Lower lobe of right lung (tissue), 2 donors: ENCODE measurements around the gene PPIA. TPM values are rescaled to one million over a fixed set of nuclear protein-coding genes. Genes with fewer than 3 reads are reported as not detected.

Experiments
- ATAC-seq, 2 donors: fragments of 200-7000 bp; cut with Tn5 transposase; one replicate each; pipeline ENCODE4 v1.9.1; 2020 to 2022; ENCODE audit warnings: mild to moderate bottlenecking in 2 of 2, moderate library complexity in 2 of 2
- DNase-seq: peaks from one replicate; pipeline ENCODE4 v3.0.0-alpha.2; 2020
- H3K27ac ChIP-seq: fragments of 200-600 bp; one replicate; pipeline ENCODE4 v1.8.0; 2022
- H3K27me3 ChIP-seq: fragments of 200-600 bp; one replicate; pipeline ENCODE4 v1.8.0; 2022; ENCODE audit warnings: low read depth
- H3K36me3 ChIP-seq: fragments of 200-600 bp; one replicate; pipeline ENCODE4 v1.8.0; 2022; ENCODE audit warnings: mild to moderate bottlenecking
- H3K4me1 ChIP-seq: fragments of 200-600 bp; one replicate; pipeline ENCODE4 v1.8.0; 2022
- H3K4me3 ChIP-seq: fragments of 200-600 bp; one replicate; pipeline ENCODE4 v1.8.0; 2022; ENCODE audit warnings: mild to moderate bottlenecking
- H3K9me3 ChIP-seq: fragments of 200-600 bp; one replicate; pipeline ENCODE4 v1.8.0; 2022
- intact Hi-C: fragments of 100-400 bp; cut with DNase I; formaldehyde crosslinking; loops from one replicate; pipeline ENCODE4 v1.11.0; 2022
- total RNA-seq: library from RNA; stranded (reverse); fragmentation: NEBNext Ultra II Directional; extraction: Animal tissue kit (Norgen Biotek cat#: 25700); gene quantifications from one replicate; pipeline ENCODE4 v1.2.1, GENCODE V29; 2021
- TF ChIP-seq, protein P1 (sequence below): fragments of 200-600 bp; IDR thresholded peaks from one replicate; pipeline ENCODE4 v1.8.0; 2022; ENCODE audit warnings: antibody characterized with exemption, mild to moderate bottlenecking
- donor health status: DM: no; HTN: yes; CAD: no; lungs with severe emphysema.

Gene PPIA
- total RNA-seq, 1 donor from 2014 or later, result 964 TPM

DNA sequence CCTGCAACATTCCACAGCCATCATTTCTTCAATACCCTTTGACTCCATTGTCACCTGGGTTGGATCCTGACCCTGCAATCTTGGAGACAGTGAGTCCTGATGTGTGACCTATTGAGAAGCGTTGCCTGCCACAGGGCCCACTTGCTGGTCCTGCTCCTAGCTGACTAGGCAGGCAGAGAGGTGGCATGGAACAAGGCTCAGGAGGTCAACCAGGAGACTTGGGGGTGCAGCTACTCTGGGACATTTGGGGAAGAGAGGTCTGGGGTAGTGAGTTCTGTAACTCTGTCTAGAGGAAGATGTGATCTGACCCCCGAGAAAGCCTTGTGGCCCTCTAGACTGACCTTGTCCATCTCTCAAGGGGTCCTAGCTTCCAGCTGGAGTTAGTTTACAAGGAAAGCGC, 46.1 kb upstream of the PPIA start:
- Histone ChIP-seq H3K27me3 (no peaks in the 10 kb centered on the region), H3K4me3 (peak overlapping the region; percentile 94), H3K4me1 (peaks cover 53% of the 10 kb centered on the region), H3K36me3 (no peaks in the 10 kb centered on the region), H3K27ac (no peak overlapping the region), H3K9me3 (no peaks in the 10 kb centered on the region)
- TF ChIP-seq, protein P1, sequence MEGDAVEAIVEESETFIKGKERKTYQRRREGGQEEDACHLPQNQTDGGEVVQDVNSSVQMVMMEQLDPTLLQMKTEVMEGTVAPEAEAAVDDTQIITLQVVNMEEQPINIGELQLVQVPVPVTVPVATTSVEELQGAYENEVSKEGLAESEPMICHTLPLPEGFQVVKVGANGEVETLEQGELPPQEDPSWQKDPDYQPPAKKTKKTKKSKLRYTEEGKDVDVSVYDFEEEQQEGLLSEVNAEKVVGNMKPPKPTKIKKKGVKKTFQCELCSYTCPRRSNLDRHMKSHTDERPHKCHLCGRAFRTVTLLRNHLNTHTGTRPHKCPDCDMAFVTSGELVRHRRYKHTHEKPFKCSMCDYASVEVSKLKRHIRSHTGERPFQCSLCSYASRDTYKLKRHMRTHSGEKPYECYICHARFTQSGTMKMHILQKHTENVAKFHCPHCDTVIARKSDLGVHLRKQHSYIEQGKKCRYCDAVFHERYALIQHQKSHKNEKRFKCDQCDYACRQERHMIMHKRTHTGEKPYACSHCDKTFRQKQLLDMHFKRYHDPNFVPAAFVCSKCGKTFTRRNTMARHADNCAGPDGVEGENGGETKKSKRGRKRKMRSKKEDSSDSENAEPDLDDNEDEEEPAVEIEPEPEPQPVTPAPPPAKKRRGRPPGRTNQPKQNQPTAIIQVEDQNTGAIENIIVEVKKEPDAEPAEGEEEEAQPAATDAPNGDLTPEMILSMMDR, result no peak
- ATAC-seq, result no peak
- no peak for DNase-seq
- intact Hi-C loops, result no loop called here

DNA sequence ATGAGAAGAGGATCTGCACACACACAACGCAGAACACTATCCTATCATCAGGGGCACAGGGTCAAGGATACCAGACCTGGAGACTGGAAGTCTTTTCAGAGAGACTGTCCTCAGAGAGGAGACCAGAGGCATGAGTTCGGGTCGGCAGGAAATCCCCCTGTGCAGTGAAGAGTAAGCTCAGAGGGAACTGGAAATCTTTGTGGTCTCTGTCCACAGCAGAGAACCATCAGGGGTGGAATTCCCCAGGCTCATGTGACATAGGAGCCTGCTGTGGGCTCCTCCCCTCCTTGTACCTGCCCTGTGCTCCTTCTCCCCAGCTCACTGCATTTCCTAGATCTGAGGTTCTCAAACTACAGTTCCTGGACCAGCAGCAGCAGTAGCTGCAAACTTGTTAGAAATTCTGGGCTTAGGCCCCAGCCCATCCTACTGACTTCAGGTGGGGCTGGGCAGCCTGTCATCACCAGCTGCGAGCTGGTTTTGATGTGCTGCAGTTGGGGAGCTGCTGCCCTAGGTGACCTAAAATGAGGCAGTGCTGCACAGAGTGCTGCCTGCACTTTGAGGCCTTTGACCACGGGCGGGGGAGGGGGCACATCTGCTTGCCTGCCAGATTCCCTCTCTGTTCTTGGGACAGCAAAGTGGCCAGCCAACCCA, 45.4 kb upstream of the PPIA start:
- no peak overlapping the region for H3K27ac ChIP-seq

DNA sequence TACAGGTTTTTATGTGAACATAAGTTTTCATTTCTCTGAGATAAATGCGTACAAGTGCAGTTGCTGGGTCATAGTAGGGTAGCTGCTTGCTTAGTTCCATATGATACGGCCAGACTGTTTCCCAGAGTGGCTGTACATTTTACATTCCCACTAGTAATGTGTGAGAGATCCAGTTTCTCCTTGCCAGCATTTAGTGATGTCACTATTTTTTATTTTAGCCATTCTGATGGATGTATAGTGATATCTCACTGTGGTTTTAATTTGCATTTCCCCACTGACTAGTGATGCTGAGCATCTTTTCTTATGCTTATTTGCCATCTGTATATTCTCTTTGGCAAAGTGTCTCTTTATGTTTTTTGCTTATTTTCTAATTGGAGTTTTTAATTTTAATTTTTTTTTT, 43.7 kb upstream of the PPIA start:
- Histone ChIP-seq H3K9me3 (no peaks in the 10 kb centered on the region), H3K27ac (no peak overlapping the region), H3K27me3 (no peaks in the 10 kb centered on the region), H3K36me3 (peaks cover 17% of the 10 kb centered on the region), H3K4me1 (peaks cover 71% of the 10 kb centered on the region), H3K4me3 (no peak overlapping the region)
- TF ChIP-seq, protein P1, result no peak
- ATAC-seq (no peak), DNase-seq (no peak)
- intact Hi-C loops, result no loop called here

More for the DNA sequence above, 45.4 kb upstream of the PPIA start:
- intact Hi-C loops, result no loop called here
- no peaks in the 10 kb centered on the region for H3K36me3 ChIP-seq
- no peak for ATAC-seq
- TF ChIP-seq, protein P1, result no peak
- H3K4me1 ChIP-seq, result peaks cover 59% of the 10 kb centered on the region
- peak overlapping the region; percentile 94 for H3K4me3 ChIP-seq
- H3K9me3 ChIP-seq, result no peaks in the 10 kb centered on the region
- no peak for DNase-seq
- no peaks in the 10 kb centered on the region for H3K27me3 ChIP-seq

DNA sequence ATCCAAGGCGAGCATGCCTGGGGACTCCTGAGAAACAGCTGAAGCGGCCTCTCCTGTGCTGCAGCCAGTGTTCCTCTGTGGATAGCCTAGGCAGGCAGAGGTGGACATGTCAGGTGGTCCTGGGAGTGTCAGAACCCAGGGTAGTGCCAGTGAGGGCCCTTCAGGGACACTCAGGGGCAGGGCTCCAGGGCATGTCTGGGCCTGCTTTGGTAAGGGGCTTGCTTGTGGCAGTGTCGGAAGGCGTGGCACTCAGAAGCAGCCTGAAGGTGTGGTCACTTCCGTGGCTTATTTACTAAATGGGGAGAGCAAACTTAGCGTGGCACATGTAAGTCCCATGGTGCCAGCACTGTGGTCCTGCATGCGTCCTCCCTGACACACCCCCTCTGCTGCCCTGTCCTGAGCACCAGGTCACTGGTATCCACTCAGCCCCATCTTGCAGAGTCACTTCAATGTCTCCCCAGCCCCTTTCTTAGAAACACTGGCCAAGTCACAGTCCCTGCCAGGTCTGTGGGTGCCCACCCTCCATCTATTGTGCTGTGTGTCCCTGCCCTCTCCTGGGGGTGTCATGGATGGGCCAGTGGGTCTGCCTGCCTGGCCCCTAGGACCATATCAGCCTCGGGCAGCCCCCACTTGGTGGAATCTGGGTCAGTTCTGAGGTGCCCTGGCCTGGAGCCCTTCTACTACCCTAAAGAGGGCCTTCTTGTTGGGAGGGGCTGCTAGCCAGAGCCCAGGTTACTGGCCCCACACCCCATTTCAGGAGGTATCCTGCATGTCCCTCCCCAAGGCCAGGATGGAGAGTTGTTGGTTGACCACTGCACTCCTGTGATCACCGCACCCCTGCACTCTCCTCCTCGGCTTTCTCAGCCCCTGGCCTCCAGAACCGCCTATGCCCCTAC, 41.4 kb upstream of the PPIA start:
- Histone ChIP-seq H3K4me1 (peaks cover 58% of the 10 kb centered on the region), H3K9me3 (no peaks in the 10 kb centered on the region), H3K36me3 (peaks cover 40% of the 10 kb centered on the region), H3K27me3 (no peaks in the 10 kb centered on the region), H3K4me3 (no peak overlapping the region), H3K27ac (peak overlapping the region; percentile 60)
- TF ChIP-seq, protein P1, result no peak
- intact Hi-C loops, result no loop called here
- ATAC-seq, result peak; percentile 18 to 24
- no peak for DNase-seq

DNA sequence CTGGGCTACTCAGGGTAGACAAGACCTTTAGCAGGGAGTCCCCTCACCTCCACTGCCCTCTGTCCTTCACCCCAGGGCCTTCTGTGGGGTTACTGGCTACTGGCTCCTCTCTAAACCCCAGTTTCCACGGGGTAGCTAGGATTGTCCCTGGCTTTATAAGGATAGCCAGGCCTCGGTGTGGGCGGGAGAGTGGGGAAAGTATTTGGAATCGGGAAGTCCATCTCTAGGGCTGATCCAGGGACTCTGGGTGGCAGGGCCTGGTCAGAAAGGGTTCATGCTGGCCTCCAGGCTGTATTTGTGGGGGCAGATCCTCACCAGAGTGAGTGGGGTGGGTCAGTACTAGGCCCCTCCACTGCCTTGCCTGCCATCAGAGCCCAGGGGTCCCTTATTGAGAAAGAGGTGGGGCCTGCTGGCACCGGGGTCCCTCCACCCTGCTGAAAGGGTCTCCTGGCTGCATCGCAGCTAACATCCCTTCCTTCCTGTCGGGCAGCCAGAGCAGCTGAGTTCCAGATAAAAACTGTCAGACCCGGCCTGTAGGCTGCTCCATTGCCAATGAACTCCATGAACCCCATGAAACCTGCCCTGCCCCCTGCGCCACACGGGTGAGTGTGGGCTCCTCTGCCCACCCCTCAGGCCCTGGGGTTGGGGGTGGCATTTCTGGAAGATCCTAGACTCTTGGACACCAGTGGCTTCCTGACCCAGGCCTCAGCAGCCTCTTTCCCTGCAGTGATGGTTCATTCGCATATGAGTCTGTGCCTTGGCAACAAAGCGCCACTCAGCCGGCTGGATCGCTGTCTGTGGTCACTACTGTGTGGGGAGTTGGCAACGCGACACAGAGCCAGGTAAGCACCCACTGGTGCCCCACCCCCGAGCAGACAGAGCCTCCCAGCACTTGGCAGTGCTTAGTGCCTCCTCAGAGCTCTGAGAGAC, 40.5 kb upstream of the PPIA start:
- peak overlapping the region; percentile 60 for H3K27ac ChIP-seq
- peak; percentile 31 to 55 for ATAC-seq

More for the DNA sequence above, 40.5 kb upstream of the PPIA start:
- Histone ChIP-seq H3K36me3 (peaks cover 49% of the 10 kb centered on the region), H3K4me3 (no peak overlapping the region), H3K9me3 (no peaks in the 10 kb centered on the region), H3K27me3 (no peaks in the 10 kb centered on the region), H3K4me1 (peaks cover 49% of the 10 kb centered on the region)
- intact Hi-C loops, result no loop called here
- no peak for DNase-seq
- TF ChIP-seq, protein P1, result no peak
